Measurements from ENCODE around the gene TSPAN13. TPM values are rescaled to one million over a fixed set of nuclear protein-coding genes. Genes with fewer than 3 reads are reported as not detected.

Gene TSPAN13
- polyA plus RNA-seq (ENCODE audit: insufficient read length in 3 of 3), result 10 to 100 TPM; 22.2 to 27.8 (median 27.2) TPM
- long read RNA-seq, donor 1, transcript TSPAN13-201 (6 exons, 2,093 nt), result major isoform, 8 of 8 reads
- long read RNA-seq, donor 1, partial matches to known transcripts, result 0 of 8 reads
- long read RNA-seq, donor 1, other reads (novel, unspliced or antisense), result 0 of 8 reads
- long read RNA-seq, donor 2, transcript TSPAN13-201 (6 exons, 2,093 nt), result major isoform, 22 of 22 reads
- long read RNA-seq, donor 2, partial matches to known transcripts, result 0 of 22 reads
- long read RNA-seq, donor 2, other reads (novel, unspliced or antisense), result 0 of 22 reads
- long read RNA-seq, donor 3, transcript TSPAN13-201 (6 exons, 2,093 nt), result major isoform, 19 of 113 reads
- long read RNA-seq, donor 3, partial matches to known transcripts, result 29 of 113 reads
- long read RNA-seq, donor 3, other reads (novel, unspliced or antisense), result 65 of 113 reads
- long read RNA-seq, donor 4, transcript TSPAN13-201 (6 exons, 2,093 nt), result major isoform, 10 of 69 reads
- long read RNA-seq, donor 4, partial matches to known transcripts, result 51 of 69 reads
- long read RNA-seq, donor 4, other reads (novel, unspliced or antisense), result 8 of 69 reads
- long read RNA-seq, donor 5, result 0 reads
- long read RNA-seq, donor 6, transcript TSPAN13-201 (6 exons, 2,093 nt), result major isoform, 12 of 65 reads
- long read RNA-seq, donor 6, partial matches to known transcripts, result 28 of 65 reads
- long read RNA-seq, donor 6, other reads (novel, unspliced or antisense), result 25 of 65 reads
- long read RNA-seq, donor 7, transcript TSPAN13-201 (6 exons, 2,093 nt), result major isoform, 11 of 106 reads
- long read RNA-seq, donor 7, partial matches to known transcripts, result 64 of 106 reads
- long read RNA-seq, donor 7, other reads (novel, unspliced or antisense), result 31 of 106 reads
- long read RNA-seq, donor 8, result 0 reads
- long read RNA-seq, donor 9, transcript TSPAN13-201 (6 exons, 2,093 nt), result major isoform, 7 of 52 reads
- long read RNA-seq, donor 9, partial matches to known transcripts, result 14 of 52 reads
- long read RNA-seq, donor 9, other reads (novel, unspliced or antisense), result 31 of 52 reads
- long read RNA-seq, donor 10, transcript TSPAN13-201 (6 exons, 2,093 nt), result major isoform, 15 of 97 reads
- long read RNA-seq, donor 10, partial matches to known transcripts, result 35 of 97 reads
- long read RNA-seq, donor 10, other reads (novel, unspliced or antisense), result 47 of 97 reads
- long read RNA-seq, donor 11, transcript TSPAN13-201 (6 exons, 2,093 nt), result major isoform, 11 of 11 reads
- long read RNA-seq, donor 11, partial matches to known transcripts, result 0 of 11 reads
- long read RNA-seq, donor 11, other reads (novel, unspliced or antisense), result 0 of 11 reads
- long read RNA-seq, donor 12, partial matches to known transcripts, result 58 of 113 reads
- long read RNA-seq, donor 12, other reads (novel, unspliced or antisense), result 52 of 113 reads
- long read RNA-seq, donor 13, result 0 reads
- long read RNA-seq, donor 14, transcript TSPAN13-201 (6 exons, 2,093 nt), result major isoform, 8 of 96 reads
- long read RNA-seq, donor 14, partial matches to known transcripts, result 34 of 96 reads
- long read RNA-seq, donor 14, other reads (novel, unspliced or antisense), result 54 of 96 reads
- long read RNA-seq, donor 15, transcript TSPAN13-201 (6 exons, 2,093 nt), result major isoform, 5 of 23 reads
- long read RNA-seq, donor 15, partial matches to known transcripts, result 18 of 23 reads
- long read RNA-seq, donor 15, other reads (novel, unspliced or antisense), result 0 of 23 reads
- long read RNA-seq, donor 16, transcript TSPAN13-201 (6 exons, 2,093 nt), result major isoform, 27 of 225 reads
- long read RNA-seq, donor 16, partial matches to known transcripts, result 175 of 225 reads
- long read RNA-seq, donor 16, other reads (novel, unspliced or antisense), result 23 of 225 reads

DNA sequence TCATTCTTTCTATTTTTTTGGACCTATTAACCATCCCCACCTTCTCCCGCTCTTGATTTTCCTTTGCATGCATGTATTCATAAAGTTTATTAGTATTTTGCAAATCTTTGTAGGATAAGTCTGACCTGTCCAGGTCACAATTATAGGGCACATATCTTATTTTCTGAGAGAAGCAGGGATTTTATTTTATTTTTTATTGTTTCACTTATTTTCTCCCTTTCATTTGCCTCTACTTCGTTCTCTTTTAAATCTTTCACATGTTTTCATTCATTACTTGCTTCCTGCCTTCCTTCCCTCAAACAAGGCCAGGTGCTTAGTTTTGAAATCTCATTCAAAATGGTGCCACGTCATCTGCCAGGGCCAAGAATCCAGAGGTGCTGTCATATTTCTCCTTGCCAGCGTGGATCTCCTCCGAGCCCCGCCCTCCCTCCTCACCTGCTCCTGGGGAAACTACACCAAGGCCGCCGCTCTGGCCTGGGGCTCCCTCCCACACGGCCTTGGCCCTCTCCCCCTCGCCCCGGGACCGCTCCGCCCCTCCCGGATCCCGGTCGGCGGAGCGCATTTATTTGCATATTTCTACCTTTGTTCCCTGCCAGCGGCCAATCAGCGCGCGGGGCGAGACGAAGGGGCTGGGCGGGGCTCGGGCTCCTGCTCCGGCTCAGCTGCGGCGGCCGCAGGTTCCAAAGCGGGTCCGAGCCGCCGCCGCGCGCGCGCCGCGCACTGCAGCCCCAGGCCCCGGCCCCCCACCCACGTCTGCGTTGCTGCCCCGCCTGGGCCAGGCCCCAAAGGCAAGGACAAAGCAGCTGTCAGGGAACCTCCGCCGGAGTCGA lies at the start of gene TSPAN13:
Gene TSPAN13 (plus strand): TSS at position 654 of the 830 bp plus-strand sequence. CDS start 213 bp downstream, outside the sequence.
- DNase-seq (ENCODE audit: extremely low read depth in 1 of 11, low read depth in 9 of 11, low spot score in 4 of 11), result peak; percentile 50 to 81 (median 72)

GRCh38 chr7:16708511-16708910 lies 45.0 kb upstream of the TSPAN13 start:
- DNase-seq (ENCODE audit: extremely low read depth in 1 of 11, low read depth in 9 of 11, low spot score in 4 of 11), result no peak

DNA sequence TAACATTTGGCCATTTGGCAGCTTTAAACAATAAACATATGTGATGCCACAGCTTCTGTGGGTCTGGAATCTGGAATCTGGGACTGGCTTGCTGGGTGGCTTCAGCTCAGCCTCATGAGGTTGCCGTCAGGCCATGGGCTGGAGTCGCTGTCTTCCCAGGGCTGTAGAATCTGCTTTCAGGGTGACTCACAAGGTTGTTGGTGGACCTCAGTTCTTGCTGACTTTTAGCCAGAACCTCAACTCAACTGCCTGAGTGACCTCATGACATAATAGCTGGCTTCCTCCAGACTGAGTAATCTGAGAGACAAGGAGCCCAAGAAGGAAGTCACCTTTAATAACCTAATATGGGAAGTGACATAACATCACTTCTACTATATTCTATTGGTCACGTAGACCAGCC lies 44.6 kb upstream of the TSPAN13 start:
- no peak for DNase-seq (ENCODE audit: extremely low read depth in 1 of 11, low read depth in 9 of 11, low spot score in 4 of 11)

GRCh38 chr7:16710651-16711050 lies 42.9 kb upstream of the TSPAN13 start:
- DNase-seq (ENCODE audit: extremely low read depth in 1 of 11, low read depth in 9 of 11, low spot score in 4 of 11), result no peak

DNA sequence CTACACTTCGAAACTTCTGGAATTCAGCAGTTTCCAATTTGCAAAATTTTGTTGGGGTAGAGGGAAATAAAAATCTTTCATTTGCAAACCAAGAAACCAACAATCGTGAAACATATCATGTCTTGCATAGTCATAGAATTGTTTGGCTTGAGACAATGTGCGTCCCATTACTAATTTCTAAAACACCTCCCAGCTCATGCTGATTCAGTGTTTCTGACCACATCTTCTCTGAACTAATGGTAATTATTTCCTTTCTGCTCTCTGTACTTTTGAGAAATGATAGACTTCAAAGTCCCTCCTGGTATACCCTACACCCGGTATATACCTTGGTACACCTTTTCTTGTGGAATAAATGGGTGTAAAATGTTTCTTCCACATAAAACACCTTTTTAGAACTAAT lies 41.8 kb upstream of the TSPAN13 start:
- no peak for DNase-seq (ENCODE audit: extremely low read depth in 1 of 11, low read depth in 9 of 11, low spot score in 4 of 11)

GRCh38 chr7:16712916-16713315 lies 40.6 kb upstream of the TSPAN13 start:
- DNase-seq (ENCODE audit: extremely low read depth in 1 of 11, low read depth in 9 of 11, low spot score in 4 of 11), result no peak

DNA sequence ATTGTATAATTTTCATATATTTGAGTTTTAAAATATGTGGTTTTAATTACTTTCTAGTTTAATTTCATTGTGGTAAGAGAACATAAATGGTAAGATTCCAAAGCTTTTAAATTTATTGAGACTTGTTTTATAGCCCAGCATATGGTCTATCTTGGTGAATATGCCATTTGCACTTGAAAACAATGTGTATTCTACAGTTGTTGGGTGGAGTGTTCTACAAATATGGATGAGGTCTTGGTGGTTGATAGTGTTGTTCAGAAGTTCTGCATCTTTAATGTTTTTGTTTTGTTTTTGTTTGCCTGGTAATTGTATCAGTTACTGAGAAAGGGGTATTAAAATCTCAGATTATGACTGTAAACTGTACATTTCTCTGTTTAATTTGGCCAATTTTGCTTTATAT lies 37.6 kb upstream of the TSPAN13 start:
- no peak for DNase-seq (ENCODE audit: extremely low read depth in 1 of 11, low read depth in 9 of 11, low spot score in 4 of 11)

- DNase-seq (ENCODE audit: extremely low read depth in 1 of 11, low read depth in 9 of 11, low spot score in 4 of 11), result no peak
These were observed 35.4 kb upstream of the TSPAN13 start for GRCh38 chr7:16718111-16718656.

GRCh38 chr7:16719699-16720098 lies 33.9 kb upstream of the TSPAN13 start:
- no peak for DNase-seq (ENCODE audit: extremely low read depth in 1 of 11, low read depth in 9 of 11, low spot score in 4 of 11)

GRCh38 chr7:16721541-16721940 lies 32.0 kb upstream of the TSPAN13 start:
- no peak for DNase-seq (ENCODE audit: extremely low read depth in 1 of 11, low read depth in 9 of 11, low spot score in 4 of 11)

DNA sequence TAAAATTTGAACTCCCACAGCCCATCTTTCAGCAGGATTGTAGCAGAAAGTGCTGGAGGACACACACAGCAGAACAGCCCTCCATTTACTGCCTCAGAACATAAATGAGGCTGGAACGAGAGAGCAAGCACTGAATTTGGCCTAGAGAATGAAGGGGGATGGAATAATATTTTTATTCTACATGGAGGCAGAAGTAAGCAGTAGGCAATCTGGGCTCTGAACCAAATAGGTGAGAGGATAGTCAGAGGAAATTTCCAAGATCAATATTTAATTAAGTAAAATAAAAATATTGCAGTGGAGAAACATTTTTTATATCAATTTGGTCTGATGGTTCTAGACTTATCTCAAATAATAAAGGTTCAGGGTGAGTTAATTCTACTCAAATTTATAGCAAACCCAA lies 29.2 kb upstream of the TSPAN13 start:
- no peak for DNase-seq (ENCODE audit: extremely low read depth in 1 of 11, low read depth in 9 of 11, low spot score in 4 of 11)

DNA sequence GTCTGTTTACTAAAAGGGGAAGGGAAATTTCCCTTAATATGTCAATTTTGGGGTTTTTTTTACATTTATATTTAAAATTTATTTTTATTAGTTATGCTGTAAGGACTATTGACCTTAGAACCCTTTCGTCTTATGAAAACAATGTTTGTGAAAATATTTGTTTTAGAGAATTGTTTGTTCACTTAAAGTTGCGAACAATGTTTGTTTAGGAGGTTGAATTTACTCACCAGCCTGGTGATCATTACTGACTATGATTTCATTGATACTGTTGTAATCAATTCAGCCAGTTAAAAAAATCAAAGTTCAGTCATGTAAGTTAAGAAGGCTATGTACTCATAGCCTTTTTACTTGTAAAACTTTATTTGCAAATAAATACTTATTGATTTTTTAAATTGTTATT lies 27.4 kb upstream of the TSPAN13 start:
- no peak for DNase-seq (ENCODE audit: extremely low read depth in 1 of 11, low read depth in 9 of 11, low spot score in 4 of 11)

DNA sequence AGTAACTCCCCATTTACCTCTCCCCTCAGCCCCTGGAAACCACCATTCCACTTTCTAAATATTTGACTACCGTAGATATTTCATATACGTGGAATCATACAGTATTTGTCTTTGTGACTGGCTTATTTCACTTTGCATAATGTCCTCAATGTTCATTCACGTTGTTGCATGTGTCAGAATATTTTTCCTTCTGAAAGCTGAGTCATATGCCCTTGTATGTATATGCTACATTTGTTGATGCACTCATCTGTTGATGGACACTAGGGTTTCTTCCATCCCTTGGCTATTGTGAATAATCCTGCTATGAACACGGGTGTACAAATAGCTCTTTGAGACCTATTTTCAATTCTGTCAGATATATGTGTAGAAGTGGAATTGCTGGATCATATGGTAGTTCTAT lies 25.8 kb upstream of the TSPAN13 start:
- DNase-seq (ENCODE audit: extremely low read depth in 1 of 11, low read depth in 9 of 11, low spot score in 4 of 11), result no peak

DNA sequence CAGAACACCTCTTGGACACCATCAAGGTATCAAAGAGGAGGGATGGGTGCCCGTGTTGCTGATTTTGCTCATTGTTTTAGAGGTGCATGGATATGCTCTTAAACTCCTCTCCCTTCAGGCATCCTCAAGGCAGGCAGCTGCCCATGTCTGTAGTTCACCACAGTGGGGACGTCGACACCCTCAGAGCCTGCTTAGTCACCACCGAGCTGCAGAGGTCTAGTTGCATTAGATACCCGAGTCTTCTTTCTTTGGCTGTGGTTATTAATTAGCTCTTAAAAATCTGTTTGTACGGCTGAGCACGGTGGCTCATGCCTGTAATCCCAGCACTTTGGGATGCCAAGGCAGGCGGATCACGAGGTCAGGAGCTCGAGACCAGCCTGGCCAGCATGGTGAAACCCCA lies 24.7 kb upstream of the TSPAN13 start:
- no peak for DNase-seq (ENCODE audit: extremely low read depth in 1 of 11, low read depth in 9 of 11, low spot score in 4 of 11)

GRCh38 chr7:16729541-16729940 lies 24.0 kb upstream of the TSPAN13 start:
- no peak for DNase-seq (ENCODE audit: extremely low read depth in 1 of 11, low read depth in 9 of 11, low spot score in 4 of 11)

DNA sequence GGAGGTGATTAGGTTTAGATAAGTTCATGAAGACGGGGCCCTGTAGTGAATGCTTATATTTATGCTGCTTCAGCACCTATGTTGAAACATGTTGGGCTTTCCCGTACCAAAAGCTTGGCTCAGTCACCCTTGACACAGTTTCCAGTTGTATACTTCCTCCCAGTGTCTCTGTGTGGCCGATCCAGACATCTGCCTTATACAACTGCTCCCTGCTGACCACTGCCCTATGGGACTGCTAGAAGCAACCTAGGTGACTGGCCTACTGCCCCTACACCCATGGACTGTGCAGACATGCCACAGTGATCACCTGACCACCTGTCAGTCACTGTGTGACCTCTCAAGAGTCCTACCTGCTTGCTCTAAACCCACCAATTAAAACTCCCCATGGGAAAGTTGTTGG lies 22.6 kb upstream of the TSPAN13 start:
- DNase-seq (ENCODE audit: extremely low read depth in 1 of 11, low read depth in 9 of 11, low spot score in 4 of 11), result no peak

- DNase-seq (ENCODE audit: extremely low read depth in 1 of 11, low read depth in 9 of 11, low spot score in 4 of 11), result no peak
These were observed 20.7 kb upstream of the TSPAN13 start for GRCh38 chr7:16732828-16733227.
